Stimulated activated CD8-positive, alpha-beta memory T cell treated with anti-CD3 and anti-CD28 coated beads, Interleukin-4, amount 100 ng/mL, for 24 hours (primary cell): ENCODE measurements around the gene STK24.

Experiments
- DNase-seq: peaks from one replicate; pipeline ENCODE4 v3.0.0-alpha.2; 2020; ENCODE audit warnings: low read depth

STK24 gene

DNA sequence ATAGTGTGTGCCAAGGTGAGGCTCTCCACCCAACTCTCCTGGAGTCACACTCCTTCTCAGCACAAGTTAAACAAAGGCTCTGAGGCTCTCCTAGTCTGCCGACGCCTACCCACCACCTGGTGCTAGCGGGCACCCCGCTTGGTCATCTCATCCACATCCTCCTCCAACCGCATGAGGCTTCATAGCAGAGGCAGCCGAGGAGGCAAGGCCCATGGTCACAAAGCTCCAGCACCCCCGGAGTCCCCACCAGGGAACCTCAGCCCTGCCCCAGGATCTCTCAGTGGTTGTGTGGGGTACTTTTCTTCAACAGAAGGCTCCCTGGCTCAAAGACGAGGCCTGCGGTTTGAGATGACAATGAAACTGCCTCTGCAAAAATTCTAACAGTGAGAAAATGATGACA, 43.0 kb downstream of the STK24 start:
- DNase-seq: no peak

- no peak for DNase-seq
These were observed 44.7 kb downstream of the STK24 start for GRCh38 chr13:98532254-98532653.

DNA sequence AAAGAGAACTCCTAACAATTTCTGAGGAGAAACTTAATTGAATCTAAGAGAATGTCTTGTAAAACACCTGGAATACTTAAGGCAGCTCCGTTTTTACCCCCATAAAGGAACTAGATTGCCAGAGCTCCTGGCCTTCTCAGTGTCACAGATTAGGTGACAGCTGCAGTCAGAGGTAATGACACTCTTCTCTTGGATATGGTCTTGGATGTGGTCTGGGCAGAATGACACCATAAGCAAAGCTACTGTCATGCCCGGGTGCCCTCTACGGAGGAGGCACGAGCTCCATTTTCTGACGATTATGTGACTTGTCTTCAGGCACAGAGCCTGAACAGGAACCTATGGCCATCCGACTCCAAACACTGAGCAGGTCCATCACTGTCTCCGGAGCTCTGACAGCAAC, 46.7 kb downstream of the STK24 start:
- no peak for DNase-seq

- DNase-seq: no peak
These were observed 47.7 kb downstream of the STK24 start for GRCh38 chr13:98529171-98529570.

GRCh38 chr13:98528663-98529064, 48.2 kb downstream of the STK24 start:
- DNase-seq: no peak

- no peak for DNase-seq
These were observed 49.4 kb downstream of the STK24 start for GRCh38 chr13:98527526-98527925.

- DNase-seq: no peak
These were observed 50.8 kb downstream of the STK24 start for GRCh38 chr13:98526182-98526512.

- DNase-seq: no peak
These were observed 51.3 kb downstream of the STK24 start for GRCh38 chr13:98525456-98526181.

- no peak for DNase-seq
These were observed 52.1 kb downstream of the STK24 start for GRCh38 chr13:98524793-98525192.

DNA sequence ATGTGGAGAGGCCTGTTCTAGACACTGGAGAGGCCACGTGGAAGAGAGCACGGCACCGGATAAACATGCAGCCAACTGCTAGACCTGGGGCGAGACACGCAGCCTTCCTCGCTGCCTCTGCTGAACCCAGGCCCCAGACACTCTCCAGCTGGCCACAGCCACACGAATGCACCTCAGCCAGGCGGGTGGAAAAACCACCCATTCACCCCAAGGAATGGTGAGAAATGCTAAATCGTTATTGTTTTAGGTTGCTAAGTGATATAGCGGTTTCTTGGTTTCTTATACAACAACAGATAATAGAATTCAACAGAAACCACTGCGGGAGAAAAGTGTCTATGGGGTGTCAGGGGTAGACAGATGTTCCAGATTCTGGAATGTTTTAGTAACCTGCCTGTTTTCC, 52.5 kb downstream of the STK24 start:
- no peak for DNase-seq

GRCh38 chr13:98523455-98524102, 53.3 kb downstream of the STK24 start:
- DNase-seq: no peak

GRCh38 chr13:98522371-98522770, 54.5 kb downstream of the STK24 start:
- DNase-seq: no peak

DNA sequence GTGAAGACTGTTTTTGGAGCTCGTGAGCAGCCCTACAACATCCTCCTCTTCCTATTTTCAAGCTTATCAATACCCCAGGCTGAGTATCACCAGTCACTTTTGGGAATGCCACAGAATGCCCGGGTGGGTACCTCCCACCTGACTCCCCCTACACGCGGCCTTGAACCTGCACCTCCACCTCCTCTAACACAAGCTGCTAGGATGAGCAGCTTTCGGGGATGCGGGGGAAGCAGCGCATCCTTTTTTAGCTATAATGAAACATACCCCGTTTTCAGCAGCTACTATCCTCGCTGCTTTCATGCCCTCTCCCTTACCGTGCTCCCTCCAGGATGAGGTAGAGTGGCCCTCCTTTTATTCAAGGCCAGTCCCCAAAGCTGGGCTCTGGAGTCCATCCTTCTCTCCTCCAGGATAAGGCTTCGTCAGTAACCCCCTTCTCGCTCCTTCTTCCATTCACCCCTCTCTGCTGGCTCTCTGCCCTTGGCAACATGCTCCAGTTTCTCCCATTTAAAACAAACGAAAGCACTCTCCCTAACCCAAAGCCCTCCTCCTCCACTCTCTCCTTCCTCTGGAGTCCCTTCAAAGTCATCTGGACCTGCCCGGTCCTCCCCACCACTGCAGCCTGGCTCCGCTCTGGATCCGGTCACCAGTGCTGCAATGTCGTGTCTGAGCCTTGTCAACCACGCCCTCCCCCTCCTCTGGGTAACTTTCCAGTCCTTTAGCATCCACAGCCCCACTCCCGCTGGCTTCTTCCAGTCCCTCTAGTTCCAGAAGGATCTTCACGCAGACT, 55.3 kb downstream of the STK24 start:
- DNase-seq: no peak

- DNase-seq: no peak
These were observed 56.0 kb downstream of the STK24 start for GRCh38 chr13:98520674-98521449.

DNA sequence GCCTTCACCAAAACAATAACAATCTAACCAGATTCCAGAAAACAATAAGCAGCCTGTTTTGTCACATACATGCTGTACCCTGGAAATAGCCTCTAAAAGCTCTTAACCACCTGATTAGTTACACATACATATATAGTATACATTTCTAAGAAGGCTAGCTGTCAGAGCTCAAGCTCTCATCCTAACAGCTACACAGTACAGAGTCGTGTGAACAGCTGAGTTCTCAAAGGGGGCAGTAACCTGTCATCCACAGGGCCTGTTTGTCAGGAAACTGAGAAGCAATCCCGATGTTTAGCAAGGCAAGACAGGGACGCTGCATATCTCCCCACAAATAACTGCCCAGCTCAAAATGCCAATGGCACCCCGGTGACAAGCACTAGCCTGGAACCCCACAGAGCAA, 56.9 kb downstream of the STK24 start:
- no peak for DNase-seq

DNA sequence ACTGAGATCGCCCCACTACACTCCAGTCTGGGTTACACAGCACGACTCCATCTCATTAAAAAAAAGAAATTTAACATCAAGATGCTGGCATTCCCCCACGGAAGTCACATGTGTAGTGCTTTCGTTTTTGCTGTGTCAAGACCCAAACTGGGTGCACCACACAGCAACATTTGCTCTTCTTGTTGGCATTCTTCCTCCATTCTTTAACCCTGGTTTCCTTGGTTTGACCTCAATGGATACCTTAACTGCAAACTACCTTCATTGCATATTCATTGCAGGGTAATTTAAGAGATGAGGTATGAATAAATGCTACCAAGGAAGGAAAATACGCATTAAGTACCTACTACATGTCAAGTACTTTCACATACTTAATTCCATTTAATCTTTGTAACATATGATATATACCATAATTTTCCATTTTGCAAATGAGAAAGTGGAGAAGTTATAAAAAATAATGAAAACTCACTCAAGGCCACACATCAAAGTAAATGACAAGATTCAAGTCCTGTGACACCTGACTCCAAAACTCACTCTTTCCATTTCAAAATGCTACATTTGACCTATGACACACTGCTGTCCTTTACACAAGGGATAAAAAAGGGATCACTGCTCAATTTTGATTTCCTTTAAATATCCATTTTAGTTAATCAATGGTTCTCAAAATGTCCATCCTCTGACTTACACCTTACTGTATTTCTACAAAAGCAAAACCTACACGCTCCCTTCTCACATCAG, 59.2 kb downstream of the STK24 start:
- no peak for DNase-seq

- no peak for DNase-seq
These were observed 61.0 kb downstream of the STK24 start for GRCh38 chr13:98515818-98516465.

- no peak for DNase-seq
These were observed 62.6 kb downstream of the STK24 start for GRCh38 chr13:98514288-98514687.

GRCh38 chr13:98513837-98514236, 63.1 kb downstream of the STK24 start:
- DNase-seq: no peak

DNA sequence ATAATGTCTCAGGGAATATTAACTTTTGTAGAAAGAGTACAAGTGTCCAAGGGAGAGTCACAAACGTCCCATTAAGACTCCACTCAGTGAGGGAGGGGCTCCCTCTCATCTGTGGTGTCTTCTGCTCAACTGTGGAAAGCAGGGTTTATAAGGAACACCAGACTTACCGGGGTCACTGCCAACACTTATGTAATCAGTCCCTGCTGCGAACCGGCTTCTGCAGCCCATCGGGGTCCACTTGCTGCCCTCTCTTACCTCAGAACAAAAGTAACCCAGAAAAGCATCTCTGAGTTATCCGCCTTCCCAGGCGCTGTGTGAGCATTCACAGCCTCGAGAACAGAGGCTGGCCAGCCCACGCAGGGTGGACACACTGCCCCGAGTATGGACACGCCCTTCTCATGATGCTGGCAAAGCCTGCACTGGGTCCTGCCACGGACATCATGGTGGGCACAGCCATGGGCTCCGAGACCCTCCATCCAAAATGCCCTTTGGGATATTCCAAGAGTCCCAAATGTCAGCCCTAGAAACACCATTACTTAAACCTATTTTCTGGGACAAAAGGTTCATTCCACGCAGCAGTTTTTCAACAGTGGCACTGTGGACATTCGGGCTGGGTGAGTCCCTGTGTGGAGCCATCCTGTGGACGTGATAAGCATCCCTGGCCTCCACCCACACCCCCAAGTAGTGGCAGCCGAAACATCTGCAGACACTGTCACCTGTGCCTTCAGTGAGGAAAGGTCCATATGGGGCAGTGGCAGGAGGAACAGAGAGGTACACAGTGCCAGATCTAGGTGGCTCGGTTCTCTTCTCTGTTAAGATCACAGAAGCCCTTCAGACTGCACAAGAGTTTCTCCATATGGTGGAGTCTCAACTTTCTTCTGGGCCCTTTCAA, 63.9 kb downstream of the STK24 start:
- DNase-seq: no peak
